GM10266 (cell line): ENCODE measurements around the gene ARSG.
A peak's percentile ranks its signal among the peaks of the same experiment; 100 is the strongest.

Experiments
- DNase-seq: peaks from one replicate; pipeline ENCODE4 v3.0.0; 2012; ENCODE audit errors: extremely low spot score
- CTCF ChIP-seq: IDR thresholded peaks from 2 replicates; pipeline ENCODE4 v1.5.1; 2012; ENCODE audit warnings: mild to moderate bottlenecking, low read depth; ENCODE audit not compliant: control insufficient read depth, insufficient read depth; ENCODE audit errors: missing control alignments

Gene ARSG

GRCh38 chr17:68291836-68292688 lies 767 bp downstream of the ARSG start:
- peak; percentile 93 for DNase-seq
- TF ChIP-seq CTCF: no peak

- no peak for DNase-seq
These were observed 1.4 kb downstream of the ARSG start for GRCh38 chr17:68292689-68293040.

DNA sequence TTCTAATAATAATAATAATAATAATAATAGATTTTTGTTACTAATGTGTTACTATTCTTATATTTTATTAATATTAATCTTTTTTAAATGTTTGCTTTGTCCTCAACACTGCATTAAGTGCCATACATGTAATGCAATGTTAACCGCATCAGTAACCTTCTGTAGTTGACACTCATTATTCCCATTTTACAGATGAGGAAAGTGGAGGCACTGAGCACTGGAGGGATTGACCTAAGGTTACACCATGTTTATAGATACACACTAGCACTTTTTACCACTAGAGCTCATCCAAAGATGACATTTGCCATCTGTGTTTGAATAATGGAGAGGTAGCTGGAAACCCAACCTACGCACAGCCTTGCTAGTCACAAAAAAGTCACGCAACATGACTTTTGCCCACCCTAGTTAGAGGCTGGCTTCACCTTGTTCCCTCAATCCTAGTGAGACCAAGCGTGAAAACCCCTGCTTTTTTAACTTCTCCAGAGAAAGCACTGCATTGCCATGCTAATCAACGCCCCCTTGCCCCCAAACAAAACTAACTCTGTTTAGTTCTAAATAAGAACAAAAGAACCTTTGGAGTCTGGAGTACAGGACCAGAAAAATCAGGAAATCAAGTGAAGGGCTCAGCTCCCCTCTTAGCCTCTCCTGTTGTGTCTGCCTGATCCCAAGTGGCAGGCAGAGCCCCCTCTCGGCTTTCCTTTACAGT lies 2.3 kb downstream of the ARSG start:
- no peak for TF ChIP-seq CTCF
- DNase-seq: no peak

More at GRCh38 chr17:68292689-68293040, 1.4 kb downstream of the ARSG start:
- no peak for TF ChIP-seq CTCF

GRCh38 chr17:68294196-68294555 lies 2.9 kb downstream of the ARSG start:
- DNase-seq: no peak
- no peak for TF ChIP-seq CTCF

GRCh38 chr17:68294617-68295016 lies 3.3 kb downstream of the ARSG start:
- no peak for TF ChIP-seq CTCF
- DNase-seq: no peak

- no peak for DNase-seq
- TF ChIP-seq CTCF: no peak
These were observed 3.8 kb downstream of the ARSG start for GRCh38 chr17:68295086-68295485.
